ENCODE measurements around the gene ADGRG3.
"Not testable (repeated sequence)": the region's sequence is repeated elsewhere in the genome, so short reads cannot be mapped to it uniquely, and the experiment has no call there.

Gene ADGRG3

GRCh38 chr16:57669476-57670162, 1.5 kb downstream of the ADGRG3 start:
- Histone ChIP-seq H3K9me2 (replicated peaks; ENCODE audit: insufficient read depth, low read length) (no peaks in the 10 kb centered on the region), H3K4me3 (ENCODE audit: low read length) (no peak overlapping the region), H3F3A (ENCODE audit: insufficient read depth, low read length) (no peaks in the 10 kb centered on the region), H3K4me2 (ENCODE audit: low read depth, low read length) (no peak overlapping the region), H3K4me1 (ENCODE audit: low read length) (no peaks in the 10 kb centered on the region), H3K27me3 (replicated peaks; ENCODE audit: insufficient read depth, low read length) (peaks cover 15% of the 10 kb centered on the region; the same call in 1 of the 2 replicates), H3K79me2 (ENCODE audit: low read length) (no peaks in the 10 kb centered on the region), H3K36me3 (replicated peaks; ENCODE audit: insufficient read depth, low read length) (no peaks in the 10 kb centered on the region), H2AFZ (ENCODE audit: low read length) (no peak overlapping the region), H3K27ac (ENCODE audit: low read length) (no peak overlapping the region), H3K9me3 (replicated peaks; ENCODE audit: insufficient read depth, low read length) (no peaks in the 10 kb centered on the region), H4K20me1 (ENCODE audit: insufficient read depth, low read length) (no peaks in the 10 kb centered on the region), H3K9ac (ENCODE audit: low read length) (no peak overlapping the region)
- TF ChIP-seq, protein P1, sequence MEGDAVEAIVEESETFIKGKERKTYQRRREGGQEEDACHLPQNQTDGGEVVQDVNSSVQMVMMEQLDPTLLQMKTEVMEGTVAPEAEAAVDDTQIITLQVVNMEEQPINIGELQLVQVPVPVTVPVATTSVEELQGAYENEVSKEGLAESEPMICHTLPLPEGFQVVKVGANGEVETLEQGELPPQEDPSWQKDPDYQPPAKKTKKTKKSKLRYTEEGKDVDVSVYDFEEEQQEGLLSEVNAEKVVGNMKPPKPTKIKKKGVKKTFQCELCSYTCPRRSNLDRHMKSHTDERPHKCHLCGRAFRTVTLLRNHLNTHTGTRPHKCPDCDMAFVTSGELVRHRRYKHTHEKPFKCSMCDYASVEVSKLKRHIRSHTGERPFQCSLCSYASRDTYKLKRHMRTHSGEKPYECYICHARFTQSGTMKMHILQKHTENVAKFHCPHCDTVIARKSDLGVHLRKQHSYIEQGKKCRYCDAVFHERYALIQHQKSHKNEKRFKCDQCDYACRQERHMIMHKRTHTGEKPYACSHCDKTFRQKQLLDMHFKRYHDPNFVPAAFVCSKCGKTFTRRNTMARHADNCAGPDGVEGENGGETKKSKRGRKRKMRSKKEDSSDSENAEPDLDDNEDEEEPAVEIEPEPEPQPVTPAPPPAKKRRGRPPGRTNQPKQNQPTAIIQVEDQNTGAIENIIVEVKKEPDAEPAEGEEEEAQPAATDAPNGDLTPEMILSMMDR (IDR thresholded peaks at IDR 0.05; ENCODE audit: low read length) = no peak
- no peak for DNase-seq

DNA sequence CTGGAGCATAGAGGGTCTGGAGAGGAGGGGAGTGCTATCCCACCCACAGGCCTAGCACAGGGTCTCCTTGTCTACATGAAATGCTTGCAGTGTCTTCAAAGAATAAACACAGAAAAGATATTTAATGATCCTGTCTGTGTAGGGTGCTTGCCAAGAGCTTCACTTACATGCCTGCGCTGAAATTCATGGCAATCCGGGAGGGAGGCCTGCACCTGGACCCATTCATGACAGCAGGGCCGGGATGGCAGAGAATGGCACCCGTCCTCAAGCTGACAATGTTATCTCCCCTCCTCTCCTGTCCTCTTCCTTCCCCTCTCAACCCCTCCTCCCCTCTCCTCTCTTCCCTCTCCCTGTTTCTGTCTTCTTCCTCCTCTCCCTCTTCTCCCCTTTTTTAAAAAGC, 2.1 kb downstream of the ADGRG3 start:
- Histone ChIP-seq H3K27me3 (replicated peaks; ENCODE audit: insufficient read depth, low read length) (peaks cover 15% of the 10 kb centered on the region; the same call in 1 of the 2 replicates), H3K27ac (ENCODE audit: low read length) (no peak overlapping the region), H3K4me2 (ENCODE audit: low read depth, low read length) (no peak overlapping the region), H3K9ac (ENCODE audit: low read length) (no peak overlapping the region), H3K4me3 (ENCODE audit: low read length) (no peak overlapping the region), H3K79me2 (ENCODE audit: low read length) (no peaks in the 10 kb centered on the region), H3F3A (ENCODE audit: insufficient read depth, low read length) (no peaks in the 10 kb centered on the region), H3K4me1 (ENCODE audit: low read length) (no peaks in the 10 kb centered on the region), H2AFZ (ENCODE audit: low read length) (no peak overlapping the region), H3K9me3 (replicated peaks; ENCODE audit: insufficient read depth, low read length) (no peaks in the 10 kb centered on the region), H3K36me3 (replicated peaks; ENCODE audit: insufficient read depth, low read length) (no peaks in the 10 kb centered on the region), H4K20me1 (ENCODE audit: insufficient read depth, low read length) (no peaks in the 10 kb centered on the region), H3K9me2 (replicated peaks; ENCODE audit: insufficient read depth, low read length) (no peaks in the 10 kb centered on the region)
- no peak for DNase-seq
- TF ChIP-seq EZH2 (optimal IDR thresholded peaks at IDR 0.05; ENCODE audit: low read depth, low read length) (no peak), EZH2phosphoT487 (IDR thresholded peaks at IDR 0.05; ENCODE audit: low read length) (no peak)
- TF ChIP-seq, protein P1 (IDR thresholded peaks at IDR 0.05; ENCODE audit: low read length) = no peak

- not testable (repeated sequence) for H3K4me3 ChIP-seq (ENCODE audit: low read length); DNase-seq; H2AFZ ChIP-seq (ENCODE audit: low read length); H3K9ac ChIP-seq (ENCODE audit: low read length); H4K20me1 ChIP-seq (ENCODE audit: insufficient read depth, low read length); H3K79me2 ChIP-seq (ENCODE audit: low read length); H3F3A ChIP-seq (ENCODE audit: insufficient read depth, low read length); H3K9me3 ChIP-seq (replicated peaks; ENCODE audit: insufficient read depth, low read length); H3K4me1 ChIP-seq (ENCODE audit: low read length); H3K4me2 ChIP-seq (ENCODE audit: low read depth, low read length); H3K36me3 ChIP-seq (replicated peaks; ENCODE audit: insufficient read depth, low read length); H3K9me2 ChIP-seq (replicated peaks; ENCODE audit: insufficient read depth, low read length); H3K27ac ChIP-seq (ENCODE audit: low read length)
- H3K27me3 ChIP-seq (replicated peaks; ENCODE audit: insufficient read depth, low read length) = peaks cover 24% of the 10 kb centered on the region; the same call in 1 of the 2 replicates
Observed at GRCh38 chr16:57671451-57671850, 3.3 kb downstream of the ADGRG3 start.

DNA sequence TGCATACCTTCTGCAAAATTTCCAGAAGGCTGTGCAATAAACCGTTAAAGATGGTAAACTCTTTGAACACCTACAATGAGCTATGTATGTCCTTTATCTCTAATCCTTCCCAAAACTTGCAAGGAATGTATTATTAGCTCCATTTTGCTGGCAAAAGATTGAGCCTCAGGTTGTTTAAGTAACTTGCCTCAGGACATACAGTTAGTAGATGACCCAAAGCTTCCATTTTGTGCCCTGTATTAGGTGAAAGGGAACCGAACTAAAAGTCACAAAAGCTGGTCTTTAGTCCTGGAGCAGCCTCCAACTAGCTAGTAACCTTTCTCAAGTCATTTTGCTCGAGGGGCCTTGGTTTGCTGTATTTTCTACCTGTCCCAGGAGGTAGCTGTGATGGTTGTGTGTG, 4.3 kb downstream of the ADGRG3 start:
- Histone ChIP-seq H3F3A (ENCODE audit: insufficient read depth, low read length) (no peaks in the 10 kb centered on the region), H2AFZ (ENCODE audit: low read length) (no peak overlapping the region), H4K20me1 (ENCODE audit: insufficient read depth, low read length) (no peaks in the 10 kb centered on the region), H3K9ac (ENCODE audit: low read length) (no peak overlapping the region), H3K36me3 (replicated peaks; ENCODE audit: insufficient read depth, low read length) (no peaks in the 10 kb centered on the region), H3K79me2 (ENCODE audit: low read length) (no peaks in the 10 kb centered on the region), H3K4me2 (ENCODE audit: low read depth, low read length) (no peak overlapping the region), H3K4me1 (ENCODE audit: low read length) (no peaks in the 10 kb centered on the region), H3K27me3 (replicated peaks; ENCODE audit: insufficient read depth, low read length) (peaks cover 24% of the 10 kb centered on the region; the same call in 1 of the 2 replicates), H3K27ac (ENCODE audit: low read length) (no peak overlapping the region), H3K9me2 (replicated peaks; ENCODE audit: insufficient read depth, low read length) (no peaks in the 10 kb centered on the region), H3K4me3 (ENCODE audit: low read length) (no peak overlapping the region), H3K9me3 (replicated peaks; ENCODE audit: insufficient read depth, low read length) (no peaks in the 10 kb centered on the region)
- TF ChIP-seq, protein P1 (IDR thresholded peaks at IDR 0.05; ENCODE audit: low read length) = no peak
- TF ChIP-seq EZH2phosphoT487 (IDR thresholded peaks at IDR 0.05; ENCODE audit: low read length) = no peak
- TF ChIP-seq EZH2 (optimal IDR thresholded peaks at IDR 0.05; ENCODE audit: low read depth, low read length) = no peak
- no peak for DNase-seq

Data from MM.1S (cell line).